Measurements from ENCODE around the gene KDSR.

- TF ChIP-seq EP300 (IDR thresholded peaks at IDR 0.05) (no peak), ZC3H11A (IDR thresholded peaks at IDR 0.05) (no peak), POLR2A (IDR thresholded peaks at IDR 0.05; ENCODE audit: low read length) (no peak), NFE2L2 (conservative IDR thresholded peaks at IDR 0.05; ENCODE audit: low read length) (no peak), RAD21 (conservative IDR thresholded peaks at IDR 0.05 in 1 of 2, IDR thresholded peaks at IDR 0.05 in 1 of 2) (no peak), CTCF (IDR thresholded peaks at IDR 0.05) (no peak), SREBF2 (IDR thresholded peaks at IDR 0.05) (no peak), ZFP36 (IDR thresholded peaks at IDR 0.05; ENCODE audit: borderline replicate concordance, partially characterized antibody) (no peak), KDM5A (IDR thresholded peaks at IDR 0.05) (no peak), ESRRA (IDR thresholded peaks at IDR 0.05; ENCODE audit: borderline replicate concordance, low read length) (no peak)
These were observed 51.1 kb downstream of the KDSR start for GRCh38 chr18:63315876-63316275.

Data from A549 (cell line).